ENCODE results near the gene IFT88.

The IFT88 gene

DNA sequence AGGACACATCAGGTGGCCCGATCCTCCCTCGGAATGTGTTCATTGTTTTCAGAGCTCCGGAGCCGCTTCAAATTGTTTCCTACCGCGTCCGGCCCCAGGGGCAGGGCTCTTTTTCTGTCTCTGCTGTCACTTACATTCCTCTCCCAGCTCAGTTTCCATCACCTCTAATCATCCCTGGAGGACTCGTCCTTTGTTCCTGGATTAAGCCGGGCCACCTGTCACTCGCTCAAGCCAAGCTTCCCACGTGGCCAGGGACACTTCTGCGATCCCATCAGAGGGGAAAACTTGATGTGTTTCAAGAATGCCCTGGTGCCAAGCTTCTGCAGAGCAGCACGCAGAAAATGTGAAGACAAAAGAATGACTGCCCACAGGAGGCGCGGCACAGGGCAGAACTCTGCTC, 150.0 kb downstream of the IFT88 start:
- DNase-seq (ENCODE audit: low read depth), result no peak

DNA sequence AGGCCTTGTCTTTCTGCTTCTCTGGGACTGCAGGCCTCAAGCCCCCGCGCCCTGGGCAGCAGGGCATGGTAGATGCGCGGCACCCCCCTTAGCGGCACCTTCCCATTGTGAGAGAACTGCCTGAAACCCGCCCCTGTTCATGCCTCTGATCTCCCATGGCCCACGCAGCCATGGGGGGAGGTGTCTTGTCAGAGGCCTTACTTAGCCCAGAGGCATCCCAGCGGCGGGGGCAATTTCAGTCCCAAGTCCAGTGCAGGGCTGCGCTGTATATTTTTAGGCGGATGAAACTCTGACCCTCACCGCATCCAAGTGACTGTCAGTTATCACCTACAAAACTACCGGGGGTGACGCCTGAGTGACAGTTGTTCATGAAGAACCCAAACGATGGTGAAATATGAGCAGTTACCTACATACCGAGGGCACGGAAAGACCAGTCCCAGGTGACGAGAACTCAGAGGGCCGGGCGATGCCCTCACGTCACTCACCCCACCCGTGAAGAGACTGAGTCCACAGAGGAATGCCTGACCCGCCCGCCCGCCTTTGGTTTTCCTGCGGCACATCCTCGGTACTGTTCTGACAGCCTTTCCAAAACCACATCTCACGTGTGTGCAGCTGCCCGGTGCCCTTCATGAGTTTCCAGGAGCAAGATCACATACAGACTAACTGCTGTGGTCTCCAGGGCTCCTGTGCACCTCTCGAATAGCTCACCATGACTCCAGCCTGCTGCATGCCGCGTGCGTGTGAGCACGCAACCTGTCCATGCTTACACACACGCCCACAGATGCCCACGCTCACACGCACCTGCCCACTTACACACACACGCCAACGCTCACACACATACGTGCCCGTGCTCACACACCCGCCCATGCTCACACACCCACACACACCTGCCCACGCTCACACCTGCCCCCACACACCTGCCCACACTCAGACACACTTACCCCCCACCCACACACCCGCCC, 150.9 kb downstream of the IFT88 start:
- DNase-seq (ENCODE audit: low read depth), result no peak

DNA sequence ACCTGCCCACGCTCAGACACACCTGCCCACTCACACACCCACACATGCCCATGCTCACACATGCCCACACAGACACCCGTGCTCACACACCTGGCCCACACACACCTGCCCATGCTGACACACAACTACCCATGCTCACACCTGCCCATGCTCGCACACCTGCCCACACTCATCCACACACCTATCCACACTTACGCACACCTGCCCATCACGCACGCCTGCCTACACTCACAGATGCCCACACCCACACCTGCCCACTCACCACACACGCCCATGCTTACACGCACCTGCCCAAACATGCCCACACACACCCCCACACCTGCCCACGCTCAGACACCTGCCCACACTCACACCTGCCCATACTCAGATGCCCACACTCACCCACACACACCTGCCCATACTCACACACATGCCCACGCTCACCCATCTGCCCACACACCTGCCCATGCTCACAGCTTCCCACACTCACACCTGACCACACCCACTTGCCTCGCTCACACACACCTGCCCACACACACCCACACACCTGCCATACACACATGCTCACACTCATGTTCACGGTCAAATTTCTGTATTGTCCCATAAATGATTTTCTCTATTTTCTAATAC, 152.1 kb downstream of the IFT88 start:
- DNase-seq (ENCODE audit: low read depth), result no peak

DNA sequence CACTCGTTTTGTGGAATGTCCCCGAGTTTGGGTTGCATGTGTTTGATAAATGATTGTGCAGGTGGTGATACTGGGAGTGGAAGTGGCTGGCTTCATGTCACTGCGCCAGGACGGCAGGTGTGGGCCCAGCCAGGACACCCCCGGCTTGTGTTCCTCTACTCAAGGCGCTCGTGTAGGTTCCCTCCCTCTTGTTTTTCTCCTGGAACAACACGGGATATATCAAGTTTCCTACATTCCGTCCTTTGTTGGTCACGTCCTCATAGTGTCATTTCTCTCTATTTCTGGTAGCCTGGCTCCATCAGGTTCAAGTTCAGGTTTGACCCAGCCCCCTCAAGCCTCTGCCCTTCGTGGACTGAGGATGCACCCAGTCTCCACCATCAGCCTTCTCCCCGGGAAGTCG, 152.8 kb downstream of the IFT88 start:
- DNase-seq (ENCODE audit: low read depth), result no peak

GRCh38 chr13:20720499-20720898, 153.5 kb downstream of the IFT88 start:
- DNase-seq (ENCODE audit: low read depth), result no peak

DNA sequence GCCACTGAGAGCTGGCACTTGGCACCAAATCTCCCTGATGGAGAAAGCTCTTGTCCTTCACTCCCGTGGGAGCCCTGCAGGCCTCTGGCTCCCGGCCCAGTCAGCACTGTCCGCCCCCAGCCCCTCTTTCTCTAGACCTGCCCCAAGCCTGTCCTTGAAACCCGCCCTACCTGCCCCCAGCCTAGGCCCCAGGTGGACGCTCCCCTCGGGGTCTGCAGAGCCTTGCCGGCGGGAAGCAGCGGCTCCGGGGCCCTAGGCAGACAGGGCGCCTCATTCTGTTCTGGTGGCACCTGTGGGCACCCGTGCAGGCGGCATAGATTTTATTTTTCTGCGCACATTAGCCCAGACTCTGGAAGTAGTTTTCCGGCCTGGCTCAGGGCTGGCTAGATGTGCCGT, 154.1 kb downstream of the IFT88 start:
- DNase-seq (ENCODE audit: low read depth), result no peak

- no peak for DNase-seq (ENCODE audit: low read depth)
Measured at GRCh38 chr13:20721454-20722357, 154.7 kb downstream of the IFT88 start.

GRCh38 chr13:20727856-20728255, 160.9 kb downstream of the IFT88 start:
- DNase-seq (ENCODE audit: low read depth), result no peak

DNA sequence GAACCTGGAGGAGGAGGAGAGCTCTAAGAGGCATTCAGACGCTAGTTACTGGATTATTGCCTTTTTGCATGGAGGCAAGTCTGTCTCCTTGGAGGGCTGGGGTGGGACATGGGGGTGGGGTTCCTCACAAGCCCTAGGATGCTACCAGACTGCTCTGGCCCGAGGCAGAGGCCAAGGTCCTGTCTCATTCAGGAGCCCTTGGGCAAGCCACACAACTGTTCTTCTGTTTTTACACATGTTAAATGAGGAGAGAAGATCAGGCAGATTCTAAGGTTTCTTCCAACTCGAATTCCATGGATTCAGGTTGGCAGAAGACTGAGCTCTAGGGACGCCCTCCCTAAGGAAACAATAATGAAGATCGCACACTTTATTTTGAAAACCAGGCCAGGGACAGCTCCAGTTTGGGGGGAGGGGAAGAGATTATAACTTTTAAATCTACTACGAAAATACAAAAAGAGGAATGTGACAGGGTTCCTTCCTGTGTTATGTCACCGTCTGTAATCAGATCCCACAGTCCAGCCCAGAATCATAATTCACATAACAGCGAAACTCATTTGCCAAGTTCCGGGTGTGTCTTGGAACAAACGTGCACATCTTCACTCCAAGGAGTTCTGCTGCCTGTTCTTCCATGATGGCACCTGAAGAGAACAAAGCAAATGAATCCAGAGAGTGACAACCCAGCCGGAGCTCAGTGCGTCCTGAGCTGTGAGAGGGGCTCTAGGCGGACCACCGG, 161.8 kb downstream of the IFT88 start:
- DNase-seq (ENCODE audit: low read depth), result no peak

DNA sequence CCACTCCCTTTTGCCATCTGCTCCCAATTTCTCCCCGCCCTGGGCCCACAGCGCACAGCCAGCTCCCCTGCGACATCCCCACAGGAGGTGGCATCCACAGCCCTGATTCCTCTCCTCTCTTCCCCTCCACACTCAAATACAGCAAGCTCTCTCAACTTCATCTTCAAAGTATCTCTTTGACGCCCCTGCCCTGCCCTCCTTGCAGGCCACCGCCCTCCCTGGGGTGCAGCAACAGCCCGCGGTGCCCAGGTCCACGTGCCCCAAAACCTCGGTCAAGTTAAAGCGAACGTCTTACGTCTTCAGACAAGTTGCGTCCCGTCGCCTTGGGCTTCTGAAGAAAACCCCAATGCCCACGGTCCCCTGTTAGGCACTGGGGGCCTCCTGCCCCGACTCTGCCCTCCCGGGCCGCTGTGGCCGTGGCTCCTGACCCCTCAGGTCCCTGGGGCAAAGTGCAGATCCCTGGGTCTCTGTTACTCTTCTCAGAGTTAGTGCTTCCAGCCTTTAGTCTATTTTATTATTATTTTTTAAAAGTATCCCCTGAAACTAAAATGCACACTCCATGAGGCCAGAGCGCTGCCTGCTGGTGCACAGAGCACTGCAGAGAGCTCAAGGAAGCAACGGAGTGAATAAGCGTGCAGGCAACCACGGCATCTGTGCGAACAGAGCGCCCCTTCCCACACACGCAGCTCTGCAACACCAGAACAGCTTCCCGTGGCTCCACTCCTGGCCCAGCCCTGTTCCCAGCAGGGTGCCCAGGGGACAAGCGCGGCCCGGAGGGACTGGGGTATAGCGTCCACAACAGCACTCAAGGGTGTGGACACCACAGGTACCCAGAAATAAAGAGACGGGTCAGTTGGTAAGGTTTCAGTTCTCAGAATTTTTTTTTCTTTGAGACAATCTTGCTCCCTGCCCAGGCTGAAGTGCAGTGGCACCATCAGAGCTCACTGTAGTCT, 163.0 kb downstream of the IFT88 start:
- DNase-seq (ENCODE audit: low read depth), result no peak

- DNase-seq (ENCODE audit: low read depth), result no peak
Measured at GRCh38 chr13:20738616-20739015, 171.7 kb downstream of the IFT88 start.

- DNase-seq (ENCODE audit: low read depth), result no peak
Measured at GRCh38 chr13:20740021-20740420, 173.1 kb downstream of the IFT88 start.

Measured in activated T-cell treated with anti-CD3 and anti-CD28 coated beads for 24 hours (primary cell).